IMR-90 (cell line): ENCODE data around the gene RPRM.

Source experiments
- BHLHE40 ChIP-seq: fragments of 150-350 bp; IDR thresholded peaks from 2 replicates; pipeline ENCODE4 v1.6.1; 2016; ENCODE audit warnings: mild to moderate bottlenecking, low read depth, low read length
- CEBPB ChIP-seq: IDR thresholded peaks from 2 replicates; pipeline ENCODE4 v1.6.1; 2012; ENCODE audit warnings: low read depth, low read length, improper control_type of control experiment
- CHD1 ChIP-seq: IDR thresholded peaks from 2 replicates; pipeline ENCODE4 v1.6.1; 2012; ENCODE audit warnings: low read depth, low read length, improper control_type of control experiment
- FOS ChIP-seq: fragments of 150-350 bp; IDR thresholded peaks from 2 replicates; pipeline ENCODE4 v1.6.1; 2016; ENCODE audit warnings: low read depth, low read length
- MAFK ChIP-seq: IDR thresholded peaks from 2 replicates; pipeline ENCODE4 v1.6.1; 2012; ENCODE audit warnings: low read depth, low read length, improper control_type of control experiment
- NFE2L2 ChIP-seq: fragments of 150-350 bp; IDR thresholded peaks from 2 replicates; pipeline ENCODE4 v1.6.1; 2016; ENCODE audit warnings: low read depth, mild to moderate bottlenecking, low read length
- POLR2A ChIP-seq: IDR thresholded peaks from 2 replicates; pipeline ENCODE4 v1.6.1; 2012; ENCODE audit warnings: mild to moderate bottlenecking, low read depth, low read length
- RAD21 ChIP-seq: IDR thresholded peaks from 2 replicates; pipeline ENCODE4 v1.6.1; 2012; ENCODE audit warnings: low read length, improper control_type of control experiment
- RFX5 ChIP-seq: IDR thresholded peaks from 2 replicates; pipeline ENCODE4 v1.8.0; 2012; ENCODE audit warnings: low read depth, mild to moderate bottlenecking, low read length, moderate library complexity
- SMC3 ChIP-seq: fragments of 150-350 bp; IDR thresholded peaks from 2 replicates; pipeline ENCODE4 v1.6.1; 2016; ENCODE audit warnings: low read depth, mild to moderate bottlenecking, antibody characterized with exemption, low read length, moderate library complexity
- TF ChIP-seq, protein P1 (sequence below): conservative IDR thresholded peaks from 2 replicates; pipeline ENCODE4 v1.5.1; 2012; ENCODE audit warnings: mild to moderate bottlenecking, low read depth, low read length, improper control_type of control experiment
- TF ChIP-seq, protein P2 (sequence below): fragments of 150-350 bp; IDR thresholded peaks from 2 replicates; pipeline ENCODE4 v1.6.1; 2016; ENCODE audit warnings: low read depth, mild to moderate bottlenecking, low read length, moderate library complexity, borderline replicate concordance
- TF ChIP-seq, protein P3 (sequence below): fragments of 150-350 bp; IDR thresholded peaks from 2 replicates; pipeline ENCODE4 v1.6.1; 2017; ENCODE audit warnings: mild to moderate bottlenecking, antibody characterized with exemption, low read length, low read depth

DNA sequence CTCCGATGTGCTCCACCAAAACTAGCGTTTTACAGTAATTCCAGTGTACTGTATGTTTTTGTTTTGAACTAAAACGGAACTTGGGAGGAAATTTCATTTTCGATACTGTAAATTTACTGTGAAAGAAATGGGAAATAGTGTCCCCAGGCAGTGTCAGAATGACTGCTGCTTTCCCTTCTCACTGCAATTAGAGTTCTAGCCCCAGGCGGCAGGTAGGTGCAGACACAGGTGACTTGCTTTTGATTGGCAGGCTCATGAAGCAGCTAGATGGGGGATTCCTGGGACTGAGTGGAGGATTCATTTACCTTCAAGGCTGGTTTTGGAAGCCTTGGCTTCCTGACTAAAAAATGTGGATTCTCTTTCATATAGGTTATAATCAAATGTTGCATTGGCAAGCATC lies 27.0 kb downstream of the RPRM start:
- TF ChIP-seq CHD1 (no peak), POLR2A (no peak), RFX5 (no peak), CEBPB (no peak), NFE2L2 (no peak), MAFK (no peak), SMC3 (no peak), RAD21 (no peak), FOS (no peak), BHLHE40 (no peak)
- TF ChIP-seq, protein P1, sequence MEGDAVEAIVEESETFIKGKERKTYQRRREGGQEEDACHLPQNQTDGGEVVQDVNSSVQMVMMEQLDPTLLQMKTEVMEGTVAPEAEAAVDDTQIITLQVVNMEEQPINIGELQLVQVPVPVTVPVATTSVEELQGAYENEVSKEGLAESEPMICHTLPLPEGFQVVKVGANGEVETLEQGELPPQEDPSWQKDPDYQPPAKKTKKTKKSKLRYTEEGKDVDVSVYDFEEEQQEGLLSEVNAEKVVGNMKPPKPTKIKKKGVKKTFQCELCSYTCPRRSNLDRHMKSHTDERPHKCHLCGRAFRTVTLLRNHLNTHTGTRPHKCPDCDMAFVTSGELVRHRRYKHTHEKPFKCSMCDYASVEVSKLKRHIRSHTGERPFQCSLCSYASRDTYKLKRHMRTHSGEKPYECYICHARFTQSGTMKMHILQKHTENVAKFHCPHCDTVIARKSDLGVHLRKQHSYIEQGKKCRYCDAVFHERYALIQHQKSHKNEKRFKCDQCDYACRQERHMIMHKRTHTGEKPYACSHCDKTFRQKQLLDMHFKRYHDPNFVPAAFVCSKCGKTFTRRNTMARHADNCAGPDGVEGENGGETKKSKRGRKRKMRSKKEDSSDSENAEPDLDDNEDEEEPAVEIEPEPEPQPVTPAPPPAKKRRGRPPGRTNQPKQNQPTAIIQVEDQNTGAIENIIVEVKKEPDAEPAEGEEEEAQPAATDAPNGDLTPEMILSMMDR, result no peak
- TF ChIP-seq, protein P2, sequence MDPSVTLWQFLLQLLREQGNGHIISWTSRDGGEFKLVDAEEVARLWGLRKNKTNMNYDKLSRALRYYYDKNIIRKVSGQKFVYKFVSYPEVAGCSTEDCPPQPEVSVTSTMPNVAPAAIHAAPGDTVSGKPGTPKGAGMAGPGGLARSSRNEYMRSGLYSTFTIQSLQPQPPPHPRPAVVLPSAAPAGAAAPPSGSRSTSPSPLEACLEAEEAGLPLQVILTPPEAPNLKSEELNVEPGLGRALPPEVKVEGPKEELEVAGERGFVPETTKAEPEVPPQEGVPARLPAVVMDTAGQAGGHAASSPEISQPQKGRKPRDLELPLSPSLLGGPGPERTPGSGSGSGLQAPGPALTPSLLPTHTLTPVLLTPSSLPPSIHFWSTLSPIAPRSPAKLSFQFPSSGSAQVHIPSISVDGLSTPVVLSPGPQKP, result no peak
- TF ChIP-seq, protein P3, sequence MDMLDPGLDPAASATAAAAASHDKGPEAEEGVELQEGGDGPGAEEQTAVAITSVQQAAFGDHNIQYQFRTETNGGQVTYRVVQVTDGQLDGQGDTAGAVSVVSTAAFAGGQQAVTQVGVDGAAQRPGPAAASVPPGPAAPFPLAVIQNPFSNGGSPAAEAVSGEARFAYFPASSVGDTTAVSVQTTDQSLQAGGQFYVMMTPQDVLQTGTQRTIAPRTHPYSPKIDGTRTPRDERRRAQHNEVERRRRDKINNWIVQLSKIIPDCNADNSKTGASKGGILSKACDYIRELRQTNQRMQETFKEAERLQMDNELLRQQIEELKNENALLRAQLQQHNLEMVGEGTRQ, result no peak
